ENCODE data around the gene C7orf25.

Gene C7orf25

DNA sequence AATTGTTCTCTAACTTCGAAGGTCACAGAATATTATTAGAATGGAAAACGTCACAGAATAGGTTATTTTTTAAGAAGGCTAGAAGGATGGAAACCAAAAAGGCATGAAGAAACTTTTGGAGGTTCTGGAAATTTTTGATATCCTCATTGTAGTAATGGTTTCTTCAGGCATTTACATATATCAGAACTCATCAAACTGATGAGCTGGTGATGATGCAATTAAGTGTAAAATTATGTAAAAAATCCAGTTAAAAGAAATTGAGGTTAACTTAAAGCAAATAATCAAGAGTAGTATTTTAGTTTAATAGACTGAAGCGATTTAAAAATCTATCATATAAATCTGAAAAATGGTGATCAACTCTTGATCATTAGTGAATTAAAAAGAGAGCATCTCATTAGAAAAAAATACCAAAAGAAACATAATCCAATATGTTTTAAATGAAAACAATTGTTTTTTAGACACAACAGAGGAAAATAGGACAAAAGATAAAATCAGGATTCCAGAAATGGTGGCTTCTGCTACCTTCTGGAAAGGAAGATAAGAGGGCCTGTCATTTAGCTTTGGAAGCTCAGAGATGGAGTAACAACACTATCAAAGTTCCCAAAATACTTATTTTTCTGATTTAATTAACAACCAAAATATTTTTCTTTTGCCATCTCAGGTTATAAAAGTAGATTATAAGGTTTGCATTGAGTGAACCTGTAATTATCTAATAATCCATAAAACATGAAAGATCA is 10.3 kb upstream of the C7orf25 start:
- DNase-seq (ENCODE audit: low read depth): no peak
- no peak overlapping the region for H3K4me3 ChIP-seq (ENCODE audit: low read depth, low read length)
- TF ChIP-seq, protein P1, sequence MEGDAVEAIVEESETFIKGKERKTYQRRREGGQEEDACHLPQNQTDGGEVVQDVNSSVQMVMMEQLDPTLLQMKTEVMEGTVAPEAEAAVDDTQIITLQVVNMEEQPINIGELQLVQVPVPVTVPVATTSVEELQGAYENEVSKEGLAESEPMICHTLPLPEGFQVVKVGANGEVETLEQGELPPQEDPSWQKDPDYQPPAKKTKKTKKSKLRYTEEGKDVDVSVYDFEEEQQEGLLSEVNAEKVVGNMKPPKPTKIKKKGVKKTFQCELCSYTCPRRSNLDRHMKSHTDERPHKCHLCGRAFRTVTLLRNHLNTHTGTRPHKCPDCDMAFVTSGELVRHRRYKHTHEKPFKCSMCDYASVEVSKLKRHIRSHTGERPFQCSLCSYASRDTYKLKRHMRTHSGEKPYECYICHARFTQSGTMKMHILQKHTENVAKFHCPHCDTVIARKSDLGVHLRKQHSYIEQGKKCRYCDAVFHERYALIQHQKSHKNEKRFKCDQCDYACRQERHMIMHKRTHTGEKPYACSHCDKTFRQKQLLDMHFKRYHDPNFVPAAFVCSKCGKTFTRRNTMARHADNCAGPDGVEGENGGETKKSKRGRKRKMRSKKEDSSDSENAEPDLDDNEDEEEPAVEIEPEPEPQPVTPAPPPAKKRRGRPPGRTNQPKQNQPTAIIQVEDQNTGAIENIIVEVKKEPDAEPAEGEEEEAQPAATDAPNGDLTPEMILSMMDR (IDR thresholded peaks at IDR 0.05; ENCODE audit: low read depth, low read length, missing control alignments): no peak

DNA sequence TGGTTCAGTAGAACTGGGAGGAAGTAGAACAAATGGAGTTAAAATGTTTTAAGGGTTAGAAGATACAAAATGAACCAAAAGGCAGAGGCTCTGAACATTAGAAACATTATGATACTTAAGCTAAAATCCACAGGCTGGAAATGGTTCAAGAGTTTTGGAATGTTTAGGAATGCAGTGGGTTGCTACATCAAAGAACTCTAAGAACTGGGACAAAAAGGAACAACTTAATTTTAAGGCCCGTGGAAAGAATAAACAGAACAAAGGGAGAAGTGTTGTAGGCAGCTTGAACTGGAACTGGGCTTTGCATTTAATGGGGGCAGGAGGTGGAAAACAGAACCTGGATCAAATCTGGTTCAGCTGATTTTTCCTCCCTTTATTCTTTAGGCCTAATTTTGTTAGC is 3.5 kb upstream of the C7orf25 start:
- TF ChIP-seq, protein P1 (IDR thresholded peaks at IDR 0.05; ENCODE audit: low read depth, low read length, missing control alignments): no peak
- H3K4me3 ChIP-seq (ENCODE audit: low read depth, low read length): no peak overlapping the region
- DNase-seq (ENCODE audit: low read depth): no peak

DNA sequence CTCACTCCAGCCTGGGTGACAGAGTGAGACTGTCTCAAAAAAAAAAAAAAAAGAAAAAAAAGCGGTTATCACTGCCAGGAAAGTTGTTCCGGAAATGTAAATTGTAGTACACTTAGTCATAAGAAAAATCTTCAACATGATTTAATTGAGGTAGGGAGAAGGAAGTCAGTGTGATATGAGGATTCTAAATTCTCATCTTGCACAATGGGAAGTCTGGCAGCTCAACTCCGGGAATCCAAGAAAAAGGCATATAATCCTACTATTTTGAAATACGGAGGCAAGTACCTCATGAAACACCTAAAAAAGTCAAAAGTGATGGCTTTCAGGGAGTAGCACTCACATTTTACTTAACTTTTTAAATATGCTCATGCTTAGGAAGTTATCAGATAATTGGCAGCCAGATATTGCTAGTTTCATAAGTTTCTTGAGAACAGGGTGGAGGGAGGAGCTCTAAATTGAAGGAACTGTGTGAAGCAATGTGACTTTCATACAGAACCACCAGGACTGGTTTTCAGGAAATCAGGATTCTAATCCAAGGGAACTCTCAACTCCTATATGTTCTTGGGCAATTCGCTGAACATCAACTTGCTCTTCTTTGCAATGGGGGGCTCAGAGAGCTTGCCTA is 2.7 kb upstream of the C7orf25 start:
- DNase-seq (ENCODE audit: low read depth): no peak
- no peak overlapping the region for H3K4me3 ChIP-seq (ENCODE audit: low read depth, low read length)
- TF ChIP-seq, protein P1 (IDR thresholded peaks at IDR 0.05; ENCODE audit: low read depth, low read length, missing control alignments): no peak

DNA sequence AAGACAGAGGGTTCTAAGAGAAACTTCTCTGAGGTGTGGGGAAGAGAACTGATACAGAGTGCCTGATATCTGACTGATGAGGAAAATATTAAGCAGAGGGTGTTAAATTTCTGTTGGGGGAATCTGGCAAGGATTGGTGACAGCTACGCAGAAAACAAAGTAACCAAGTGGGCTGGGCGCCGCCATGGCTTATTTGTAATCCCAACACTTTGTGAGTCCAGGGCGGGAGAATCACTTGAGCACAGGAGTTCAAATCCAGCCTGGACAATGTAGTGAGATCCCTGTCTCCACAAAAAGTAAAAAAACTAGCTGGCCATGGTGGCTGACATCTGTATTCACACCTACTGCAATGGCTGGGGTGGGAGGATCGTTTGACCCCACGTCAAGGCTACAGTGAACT is 2.1 kb upstream of the C7orf25 start:
- TF ChIP-seq, protein P1 (IDR thresholded peaks at IDR 0.05; ENCODE audit: low read depth, low read length, missing control alignments): no peak
- no peak for DNase-seq (ENCODE audit: low read depth)
- H3K4me3 ChIP-seq (ENCODE audit: low read depth, low read length): no peak overlapping the region

DNA sequence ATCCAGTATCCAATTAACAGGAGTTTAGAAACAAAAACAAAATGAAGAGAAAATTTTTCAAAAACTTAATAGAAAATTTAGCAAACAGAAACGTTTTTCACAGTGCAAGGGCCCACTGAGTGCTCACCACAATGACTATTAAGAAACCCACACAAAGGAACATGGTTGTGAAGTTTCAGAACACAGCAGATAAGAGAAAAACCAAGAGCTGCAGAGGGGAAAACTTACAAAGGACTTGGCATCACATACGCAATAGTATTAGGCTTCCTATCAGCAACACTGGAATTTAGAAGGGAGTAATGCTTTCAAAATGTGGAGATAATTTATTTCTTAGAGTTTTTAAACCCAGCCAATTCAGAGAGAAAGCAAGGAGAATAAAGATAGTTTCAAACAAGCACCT is 1.7 kb upstream of the C7orf25 start:
- no peak for DNase-seq (ENCODE audit: low read depth)
- TF ChIP-seq, protein P1 (IDR thresholded peaks at IDR 0.05; ENCODE audit: low read depth, low read length, missing control alignments): no peak
- H3K4me3 ChIP-seq (ENCODE audit: low read depth, low read length): no peak overlapping the region

DNA sequence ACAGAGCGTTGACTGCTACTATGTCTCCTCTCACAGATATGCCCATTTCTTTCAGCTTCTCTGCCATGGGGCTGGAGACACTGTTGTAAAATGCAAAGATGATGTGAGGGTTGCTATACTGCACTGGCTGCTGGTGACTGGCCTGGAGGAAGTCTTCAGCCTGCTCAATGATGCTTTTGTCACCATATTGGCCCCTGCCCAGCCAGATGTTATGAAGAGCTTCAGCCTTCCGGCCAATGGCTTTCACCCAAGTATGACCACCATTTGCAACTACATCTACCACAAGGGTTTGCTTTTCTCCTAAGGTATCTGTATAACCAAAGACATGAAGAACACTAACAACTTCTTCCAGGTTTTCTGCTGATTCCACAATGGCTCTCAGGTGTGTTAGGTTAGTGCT is 1.6 kb downstream of the C7orf25 start:
- DNase-seq (ENCODE audit: low read depth): no peak
- TF ChIP-seq, protein P1 (IDR thresholded peaks at IDR 0.05; ENCODE audit: low read depth, low read length, missing control alignments): no peak
- H3K4me3 ChIP-seq (ENCODE audit: low read depth, low read length): no peak overlapping the region

DNA sequence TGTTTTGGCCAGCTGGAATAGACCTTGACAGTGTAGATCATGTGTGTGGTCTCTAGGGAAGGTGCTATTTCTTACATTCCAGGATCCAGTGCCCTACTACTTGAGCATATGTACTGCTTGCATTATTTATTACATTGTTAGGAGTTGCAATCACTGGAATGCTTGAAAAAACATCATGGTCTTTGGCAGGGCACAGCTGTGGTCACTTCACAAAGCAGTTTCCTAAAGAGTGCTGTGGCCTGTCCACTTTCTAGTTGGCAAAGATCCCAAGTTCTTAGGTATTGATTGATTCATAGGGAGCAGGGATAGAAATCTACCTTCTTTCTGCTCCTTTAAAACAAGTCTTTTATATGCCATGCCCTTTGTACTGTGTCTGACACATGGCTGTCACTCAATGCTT is 4.6 kb downstream of the C7orf25 start:
- DNase-seq (ENCODE audit: low read depth): no peak
- TF ChIP-seq, protein P1 (IDR thresholded peaks at IDR 0.05; ENCODE audit: low read depth, low read length, missing control alignments): no peak
- H3K4me3 ChIP-seq (ENCODE audit: low read depth, low read length): no peak overlapping the region
